Activated CD4-positive, CD25-positive, alpha-beta regulatory T cell treated with anti-CD3 and anti-CD28 coated beads, Interleukin-2, amount 50 U/mL, for 16 hours (primary cell): ENCODE measurements around the gene SNPH.

Source experiments
- DNase-seq: peaks from one replicate; pipeline ENCODE4 v3.0.0-alpha.2; 2020; ENCODE audit warnings: low read depth, low spot score

The SNPH gene

GRCh38 chr20:1324598-1325172, 58.6 kb downstream of the SNPH start:
- no peak for DNase-seq

GRCh38 chr20:1325173-1326030, 59.3 kb downstream of the SNPH start:
- peak; percentile 99 for DNase-seq

- no peak for DNase-seq
Measured at GRCh38 chr20:1326031-1326930, 60.2 kb downstream of the SNPH start.

GRCh38 chr20:1327241-1327653, 61.2 kb downstream of the SNPH start:
- no peak for DNase-seq

GRCh38 chr20:1327827-1328679, 62.0 kb downstream of the SNPH start:
- DNase-seq: no peak

GRCh38 chr20:1328680-1329330, 62.7 kb downstream of the SNPH start, which contains the start of gene SDCBP2:
SDCBP2 (minus strand) TSS chr20:1329139; CDS start chr20:1320416, 8,723 bp downstream.
- no peak for DNase-seq

GRCh38 chr20:1330075-1330830, 64.2 kb downstream of the SNPH start:
- DNase-seq: no peak

GRCh38 chr20:1331101-1331500, 65.0 kb downstream of the SNPH start:
- DNase-seq: no peak

GRCh38 chr20:1331801-1332453, 65.8 kb downstream of the SNPH start:
- DNase-seq: no peak

- no peak for DNase-seq
Measured at GRCh38 chr20:1332749-1333300, 66.7 kb downstream of the SNPH start.

- no peak for DNase-seq
Measured at GRCh38 chr20:1333462-1334369, 67.6 kb downstream of the SNPH start.

- DNase-seq: no peak
Measured at GRCh38 chr20:1334370-1334731, 68.3 kb downstream of the SNPH start.

GRCh38 chr20:1334761-1335160, 68.7 kb downstream of the SNPH start:
- no peak for DNase-seq

- DNase-seq: no peak
Measured at GRCh38 chr20:1335961-1336698, 70.0 kb downstream of the SNPH start.

GRCh38 chr20:1336699-1337367, 70.7 kb downstream of the SNPH start:
- no peak for DNase-seq

GRCh38 chr20:1337441-1337840, 71.3 kb downstream of the SNPH start:
- DNase-seq: no peak

- DNase-seq: no peak
Measured at GRCh38 chr20:1338096-1338495, 72.0 kb downstream of the SNPH start.
